K562 (cell line): ENCODE data around the gene NFYC.

ENCODE experiments used
- ESRRA ChIP-seq: fragments of 450-650 bp; IDR thresholded peaks from 2 replicates; pipeline ENCODE4 v1.6.1; 2014; ENCODE audit warnings: low read depth, mild to moderate bottlenecking, moderate library complexity, borderline replicate concordance
- EZH2 ChIP-seq: IDR thresholded peaks from 2 replicates; pipeline ENCODE4 v1.6.1; 2012; ENCODE audit warnings: low read depth, mild to moderate bottlenecking, inconsistent platforms, low read length, borderline replicate concordance
- JUNB ChIP-seq: fragments of 450-650 bp; formaldehyde crosslinking; conservative IDR thresholded peaks from 2 replicates; pipeline ENCODE4 v1.4.0; 2020; ENCODE audit warnings: mild to moderate bottlenecking
- POLR2A ChIP-seq: fragments of 450-650 bp; conservative IDR thresholded peaks from 2 replicates; pipeline ENCODE4 v1.6.1; 2016
- ZNF175 ChIP-seq: fragments of 200-800 bp; sonication (Bioruptor generic); IDR thresholded peaks from 2 replicates; pipeline ENCODE4 v1.6.1; 2016; ENCODE audit warnings: low read depth, mild to moderate bottlenecking, missing genetic modification characterization, missing compliant biosample characterization
- TF ChIP-seq, protein P1 (sequence below): fragments of 250-450 bp; sonication (Bioruptor Pico); IDR thresholded peaks from 2 replicates; pipeline ENCODE4 v1.5.1; 2021; ENCODE audit warnings: mild to moderate bottlenecking

DNA sequence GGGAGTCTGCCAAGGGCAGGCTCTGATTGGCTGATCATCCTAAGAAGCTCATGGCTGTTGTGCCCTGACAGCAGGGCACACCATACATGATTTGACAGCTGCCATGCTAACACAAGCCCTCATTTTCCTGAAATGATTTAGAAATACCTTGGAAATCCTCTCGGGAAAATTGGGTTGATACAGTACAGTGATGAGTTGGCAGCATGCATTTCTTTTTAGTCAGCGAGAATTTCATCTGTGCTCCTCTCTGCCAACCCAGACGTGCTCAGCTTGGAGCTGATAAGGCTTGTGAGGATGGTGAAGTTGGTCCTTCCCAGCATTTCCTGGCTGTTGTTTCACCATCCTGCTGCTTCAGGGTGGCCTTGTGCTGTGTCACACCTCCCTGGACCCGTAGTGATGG, 69.5 kb downstream of the NFYC start:
- TF ChIP-seq ESRRA (no peak), ZNF175 (CRISPR knock-in tag) (no peak), JUNB (CRISPR knock-in tag) (no peak), EZH2 (no peak), POLR2A (no peak)
- TF ChIP-seq, protein P1, sequence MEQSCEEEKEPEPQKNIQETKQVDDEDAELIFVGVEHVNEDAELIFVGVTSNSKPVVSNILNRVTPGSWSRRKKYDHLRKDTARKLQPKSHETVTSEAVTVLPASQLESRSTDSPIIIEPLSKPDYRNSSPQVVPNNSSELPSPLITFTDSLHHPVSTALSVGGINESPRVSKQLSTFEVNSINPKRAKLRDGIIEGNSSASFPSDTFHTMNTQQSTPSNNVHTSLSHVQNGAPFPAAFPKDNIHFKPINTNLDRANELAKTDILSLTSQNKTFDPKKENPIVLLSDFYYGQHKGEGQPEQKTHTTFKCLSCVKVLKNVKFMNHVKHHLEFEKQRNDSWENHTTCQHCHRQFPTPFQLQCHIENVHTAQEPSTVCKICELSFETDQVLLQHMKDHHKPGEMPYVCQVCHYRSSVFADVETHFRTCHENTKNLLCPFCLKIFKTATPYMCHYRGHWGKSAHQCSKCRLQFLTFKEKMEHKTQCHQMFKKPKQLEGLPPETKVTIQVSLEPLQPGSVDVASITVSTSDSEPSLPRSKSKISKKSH (CRISPR knock-in tag): no peak
